ENCODE data around the gene TMC7.
A peak's percentile ranks its signal among the peaks of the same experiment; 100 is the strongest.

Gene TMC7

GRCh38 chr16:19033761-19034160, 50.0 kb downstream of the TMC7 start:
- no peak for DNase-seq

GRCh38 chr16:19040400-19040799, 56.7 kb downstream of the TMC7 start:
- no peak for DNase-seq

- no peak for DNase-seq
These were observed 61.0 kb downstream of the TMC7 start for GRCh38 chr16:19044769-19045168.

DNA sequence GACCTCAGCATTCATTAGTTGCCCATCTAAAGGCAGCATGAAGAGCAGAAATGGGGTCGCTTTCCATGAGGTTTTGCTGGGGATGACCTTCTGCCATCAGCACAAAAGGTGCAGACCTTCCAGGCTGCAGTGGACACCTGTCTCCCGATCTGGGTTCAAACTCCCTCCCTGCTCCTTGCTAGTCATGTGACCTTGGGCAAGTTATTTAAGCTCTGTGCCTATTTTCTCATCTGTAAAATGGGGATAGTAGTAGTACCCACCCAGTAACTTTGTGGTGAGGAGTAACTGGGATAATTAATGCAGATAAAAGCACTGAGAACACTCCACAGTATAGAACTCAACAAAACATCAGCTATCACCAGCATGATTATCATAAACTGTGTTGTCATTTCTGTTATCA, 62.3 kb downstream of the TMC7 start:
- no peak for DNase-seq

DNA sequence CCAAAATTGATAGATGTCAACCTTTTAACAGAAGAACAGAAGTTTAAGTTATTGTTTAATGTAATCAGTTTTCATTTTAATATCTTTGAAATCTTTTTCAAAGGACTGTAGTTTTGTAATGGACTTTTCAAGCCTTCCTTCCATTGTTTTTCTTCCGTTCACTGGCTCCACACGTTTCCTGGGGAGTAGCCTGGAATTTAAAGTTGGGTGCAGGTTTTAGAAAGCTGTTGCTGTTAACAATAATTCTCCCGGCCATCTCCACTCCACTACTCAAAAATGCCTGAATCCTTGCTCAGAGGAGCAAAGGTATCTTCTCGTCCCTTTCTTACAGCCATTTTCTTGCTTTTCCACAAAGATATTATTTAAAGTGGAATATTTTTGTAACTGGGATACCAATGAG, 79.0 kb downstream of the TMC7 start:
- DNase-seq, result no peak

DNA sequence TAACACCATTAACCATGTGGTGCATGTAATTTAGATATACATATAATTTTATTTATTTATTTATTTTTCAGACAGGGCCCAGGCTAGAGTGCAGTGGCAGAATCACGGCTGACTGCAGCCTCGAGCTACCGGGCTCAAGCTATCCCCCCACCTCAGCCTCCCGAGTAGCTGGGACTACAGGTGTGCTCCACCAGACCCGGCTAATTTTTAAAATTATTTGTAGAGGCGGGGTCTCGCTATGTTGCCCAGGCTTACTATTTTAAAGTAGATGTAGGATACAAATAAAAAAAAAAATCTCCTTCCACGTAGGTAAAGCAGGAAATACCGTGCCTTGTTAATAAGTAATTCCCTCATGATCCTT, 83.2 kb downstream of the TMC7 start:
- no peak for DNase-seq

GRCh38 chr16:19067349-19068236, 83.9 kb downstream of the TMC7 start, which contains the start of gene COQ7:
COQ7 (plus strand) TSS chr16:19067614; CDS start chr16:19067665, 51 bp downstream.
- peak; percentile 99 for DNase-seq

DNA sequence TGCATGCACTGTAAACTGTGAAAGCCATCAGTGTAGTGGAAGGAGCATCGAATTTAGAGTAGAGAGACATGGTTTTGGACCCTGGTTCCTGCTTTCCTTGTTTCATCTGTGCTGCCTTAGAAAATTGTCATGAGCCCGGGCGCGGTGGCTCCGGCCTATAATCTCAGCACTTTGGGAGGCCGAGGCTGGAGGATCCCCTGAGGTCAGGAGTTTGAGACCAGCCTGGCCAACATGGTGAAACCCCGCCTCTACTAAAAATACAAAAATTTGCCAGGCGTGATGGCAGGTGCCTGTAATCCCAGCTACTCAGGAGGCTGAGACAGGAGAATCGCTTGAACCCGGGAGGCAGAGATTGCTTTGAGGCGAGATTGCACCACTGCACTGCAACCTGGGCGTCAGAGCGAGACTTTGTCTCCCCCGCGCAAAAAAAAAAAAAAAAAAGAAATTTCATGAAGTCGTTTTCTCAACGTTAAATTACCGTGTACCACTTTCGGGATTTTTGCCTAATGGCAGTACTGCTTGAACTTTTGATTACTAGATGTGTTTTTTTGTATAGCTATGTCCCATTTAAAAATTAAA, 84.6 kb downstream of the TMC7 start:
- no peak for DNase-seq

DNA sequence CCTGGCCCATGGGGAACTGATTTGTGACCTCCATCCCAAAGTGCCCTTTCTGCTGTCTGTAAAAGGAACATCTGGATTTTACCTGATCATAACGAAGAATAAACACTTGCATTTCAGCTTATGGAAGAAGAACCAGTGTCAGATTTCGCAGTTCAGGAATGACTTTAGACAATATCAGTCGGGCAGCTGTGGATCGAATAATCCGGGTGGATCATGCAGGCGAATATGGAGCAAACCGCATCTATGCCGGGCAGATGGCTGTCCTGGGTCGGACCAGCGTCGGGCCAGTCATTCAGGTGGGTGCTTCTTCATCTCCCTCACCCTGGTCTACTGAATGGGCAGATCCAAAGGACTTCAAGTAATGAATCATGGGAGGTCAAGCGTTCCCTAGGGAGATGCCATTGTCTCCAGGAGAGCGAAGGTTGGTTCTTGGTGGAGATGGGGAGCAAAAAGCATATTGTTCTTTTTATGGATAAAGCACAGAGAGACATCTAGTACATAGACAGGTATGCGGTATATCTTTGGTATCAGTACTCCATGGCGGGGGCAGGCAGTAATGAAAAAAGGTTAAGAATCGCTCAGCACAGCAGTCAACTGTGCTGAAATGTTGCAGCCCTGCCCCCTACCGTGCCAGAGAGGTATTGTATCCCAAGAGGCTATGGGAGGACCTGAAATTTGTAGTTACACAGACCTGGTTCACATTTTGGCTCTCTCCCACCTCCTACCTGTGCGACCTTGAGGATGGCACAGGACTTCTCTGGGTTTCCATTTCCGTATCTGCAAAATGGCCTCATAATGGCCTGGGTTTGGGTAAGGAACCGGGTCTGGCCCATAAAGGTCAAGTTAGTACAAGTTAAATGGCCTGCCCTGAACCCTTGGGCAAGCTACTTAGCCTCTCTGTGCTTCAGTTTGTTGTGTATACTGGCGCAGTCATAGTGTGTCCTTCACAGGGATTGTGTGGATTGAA, 88.4 kb downstream of the TMC7 start:
- no peak for DNase-seq

DNA sequence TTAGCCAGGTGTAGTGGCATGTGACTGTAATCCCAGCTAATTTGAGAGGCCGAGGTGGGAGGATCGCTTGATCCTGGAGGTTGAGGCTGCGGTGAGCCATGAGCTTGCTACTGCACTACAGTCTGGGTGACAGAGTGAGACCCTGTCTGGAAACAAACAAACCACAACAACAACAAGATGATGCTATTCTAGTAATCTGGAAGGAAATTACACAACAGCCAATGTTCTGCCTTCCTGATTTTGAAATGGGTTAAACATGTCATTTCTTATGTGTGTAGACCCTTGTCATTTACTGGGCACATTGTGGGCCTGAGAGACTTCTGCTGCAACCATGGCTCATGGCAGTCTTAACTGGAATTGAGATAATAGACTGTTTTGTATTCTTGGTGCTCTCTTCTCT, 89.6 kb downstream of the TMC7 start:
- DNase-seq, result no peak

GRCh38 chr16:19073863-19074262, 90.1 kb downstream of the TMC7 start:
- no peak for DNase-seq

GRCh38 chr16:19075511-19075910, 91.8 kb downstream of the TMC7 start:
- no peak for DNase-seq

DNA sequence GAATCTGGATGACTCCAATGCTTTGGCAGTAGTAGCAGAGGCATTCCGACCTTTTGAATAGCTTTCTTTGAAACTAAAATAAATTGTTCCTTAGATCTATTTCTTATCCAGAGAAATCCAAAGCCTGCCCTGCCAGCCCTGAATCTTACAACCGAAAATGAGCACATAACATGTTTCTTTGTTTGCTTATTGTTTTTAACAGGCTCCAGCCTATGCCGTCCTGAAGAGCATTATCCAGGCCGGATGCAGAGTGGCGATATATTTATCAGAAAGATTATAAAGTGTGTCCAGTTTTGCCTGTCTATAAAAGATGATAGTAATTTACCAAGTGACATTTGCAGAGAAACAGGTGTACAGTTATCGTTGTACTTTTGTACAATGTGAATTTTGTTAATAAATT, 94.1 kb downstream of the TMC7 start:
- DNase-seq, result no peak

DNA sequence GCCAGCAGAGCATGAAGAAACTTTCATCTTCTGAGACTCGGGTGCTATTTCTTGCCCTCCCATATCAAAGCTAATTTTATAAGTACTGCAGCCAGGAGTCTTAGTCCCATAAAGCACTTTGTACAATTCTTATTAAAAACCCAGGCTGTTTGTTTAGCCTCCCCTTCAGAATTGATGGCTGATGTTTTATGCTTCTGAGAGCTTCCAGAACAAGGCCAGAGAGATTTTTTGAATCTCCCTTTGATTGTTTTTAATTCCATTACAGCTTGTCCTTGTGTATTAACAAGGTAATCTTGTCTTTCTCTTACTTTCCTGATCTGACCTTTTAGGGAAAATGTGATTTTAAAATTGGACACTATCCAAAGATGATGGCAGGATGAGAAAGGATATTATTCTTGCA, 99.9 kb downstream of the TMC7 start:
- DNase-seq, result no peak

- no peak for DNase-seq
These were observed 100.4 kb downstream of the TMC7 start for GRCh38 chr16:19084139-19084538.

DNA sequence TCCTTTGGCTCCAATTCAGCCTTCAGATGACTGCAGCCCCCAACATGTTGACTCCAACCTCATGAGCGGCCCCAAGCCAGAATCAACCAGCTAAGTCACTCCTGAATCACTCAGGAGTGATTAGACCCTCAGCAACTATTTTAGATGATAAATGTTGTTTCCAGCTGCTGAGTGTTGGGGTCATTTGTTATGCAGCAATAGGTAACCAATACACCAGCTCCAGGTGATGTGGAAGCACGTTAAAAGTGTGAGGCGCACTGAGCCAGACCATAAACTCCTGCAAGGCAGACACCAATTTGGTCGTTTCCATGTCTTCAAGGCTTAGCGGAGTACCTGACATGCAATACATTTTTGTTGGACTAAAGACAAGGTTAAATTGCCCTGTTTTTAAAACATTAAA, 101.1 kb downstream of the TMC7 start:
- DNase-seq, result no peak

DNA sequence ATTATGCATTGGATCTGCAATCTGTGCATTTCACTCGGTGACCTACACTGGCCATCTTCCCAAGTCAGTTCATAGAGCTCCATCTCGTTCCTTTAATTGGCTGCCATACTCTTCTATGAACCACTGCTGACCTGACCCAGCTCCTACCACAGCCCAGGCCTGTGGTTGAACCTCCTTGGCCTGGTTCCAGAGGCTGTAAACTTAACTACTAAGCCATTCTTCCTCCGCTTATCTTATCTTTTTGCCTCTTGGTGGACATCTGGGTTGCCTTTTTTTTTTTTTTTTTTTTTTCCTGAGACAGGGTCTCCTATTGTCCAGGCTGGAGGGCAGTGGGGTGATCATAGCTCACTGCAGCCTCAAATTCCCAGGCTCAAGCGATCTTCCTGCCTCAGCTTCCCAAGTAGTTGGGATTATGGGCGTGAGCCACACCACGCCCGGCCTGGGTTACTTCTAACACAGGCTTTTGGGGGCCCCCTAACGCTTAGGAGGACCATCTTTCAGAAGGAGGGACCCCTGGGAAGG, 102.0 kb downstream of the TMC7 start:
- no peak for DNase-seq

- peak; percentile 22 for DNase-seq
These were observed 102.8 kb downstream of the TMC7 start for GRCh38 chr16:19086322-19087199.

GRCh38 chr16:19088341-19088916, 104.7 kb downstream of the TMC7 start:
- no peak for DNase-seq

DNA sequence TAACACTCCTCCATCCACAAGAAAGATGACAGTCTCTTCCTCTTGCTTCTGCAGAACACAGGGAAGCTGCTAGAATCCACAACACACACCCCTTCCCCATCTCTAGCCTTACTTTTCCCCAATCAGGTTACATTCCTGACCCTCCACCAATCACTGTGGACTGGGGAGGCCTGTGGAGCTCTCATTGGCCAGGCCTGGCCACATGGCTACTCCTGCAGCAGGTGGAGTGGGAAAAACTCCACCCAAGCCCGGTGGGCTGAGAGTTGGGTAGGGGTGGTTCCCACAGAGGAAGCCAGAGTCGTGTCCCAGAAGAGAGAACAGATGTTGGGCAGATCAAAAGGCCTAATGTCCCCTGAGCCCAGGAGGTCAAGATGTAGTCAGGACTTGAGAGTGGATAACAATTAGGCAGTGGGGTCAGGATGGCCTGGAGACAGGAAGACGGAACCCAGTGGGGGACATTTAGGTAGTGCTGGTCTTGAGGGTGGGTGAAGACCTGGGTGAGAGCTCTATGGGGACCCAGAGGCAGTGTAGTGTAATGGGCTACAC, 105.7 kb downstream of the TMC7 start:
- DNase-seq, result no peak

- DNase-seq, result no peak
These were observed 107.2 kb downstream of the TMC7 start for GRCh38 chr16:19090916-19091315.
